ENCODE measurements around the gene NTN5.

Gene NTN5

DNA sequence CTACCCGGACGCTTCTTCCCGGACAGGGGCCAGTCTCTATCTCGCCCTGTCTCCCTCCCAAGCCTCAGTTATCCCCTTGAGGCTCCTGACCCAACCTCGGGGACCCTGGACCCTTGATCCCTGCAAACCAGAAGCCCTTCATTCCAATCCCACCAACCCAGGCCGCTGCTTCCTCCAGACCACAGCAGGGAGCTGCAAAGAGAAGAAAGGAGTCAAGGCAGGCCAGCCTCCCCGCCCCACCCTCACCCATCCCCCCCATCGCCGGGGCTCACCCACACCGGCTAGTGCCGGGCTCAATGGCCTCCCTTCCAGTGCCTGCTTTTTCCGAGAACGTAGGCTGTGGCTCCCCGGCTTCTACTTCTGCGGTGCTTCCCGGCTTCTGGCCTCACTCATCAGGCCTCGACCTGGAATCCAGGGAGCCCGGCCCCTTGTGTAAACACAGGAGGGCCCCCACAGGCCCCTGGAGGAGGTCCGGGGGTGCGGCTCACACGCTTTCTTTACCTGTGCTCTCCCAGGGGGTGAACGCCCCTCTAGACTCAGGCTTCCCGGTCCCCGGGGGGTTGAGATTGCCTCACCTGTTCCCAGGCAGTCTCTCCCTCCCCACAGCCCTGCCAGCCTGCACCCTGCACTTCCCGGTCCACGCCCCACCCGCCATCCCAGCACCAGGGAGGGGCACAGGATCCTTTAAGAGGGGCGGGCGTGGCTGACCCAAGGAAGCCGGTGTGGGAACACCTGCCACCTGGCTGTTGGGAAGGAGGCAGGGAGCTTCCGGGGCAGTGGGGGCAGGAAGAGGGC, 58.2 kb downstream of the NTN5 start, which contains the start of gene FAM83E:
FAM83E (minus strand) TSS at position 641 of the 795 bp plus-strand sequence. CDS start 1,704 bp downstream, outside the sequence.
- no peak for DNase-seq (ENCODE audit: low spot score)

- DNase-seq (ENCODE audit: low spot score), result no peak
These were observed 58.9 kb downstream of the NTN5 start for GRCh38 chr19:48613852-48614435.

DNA sequence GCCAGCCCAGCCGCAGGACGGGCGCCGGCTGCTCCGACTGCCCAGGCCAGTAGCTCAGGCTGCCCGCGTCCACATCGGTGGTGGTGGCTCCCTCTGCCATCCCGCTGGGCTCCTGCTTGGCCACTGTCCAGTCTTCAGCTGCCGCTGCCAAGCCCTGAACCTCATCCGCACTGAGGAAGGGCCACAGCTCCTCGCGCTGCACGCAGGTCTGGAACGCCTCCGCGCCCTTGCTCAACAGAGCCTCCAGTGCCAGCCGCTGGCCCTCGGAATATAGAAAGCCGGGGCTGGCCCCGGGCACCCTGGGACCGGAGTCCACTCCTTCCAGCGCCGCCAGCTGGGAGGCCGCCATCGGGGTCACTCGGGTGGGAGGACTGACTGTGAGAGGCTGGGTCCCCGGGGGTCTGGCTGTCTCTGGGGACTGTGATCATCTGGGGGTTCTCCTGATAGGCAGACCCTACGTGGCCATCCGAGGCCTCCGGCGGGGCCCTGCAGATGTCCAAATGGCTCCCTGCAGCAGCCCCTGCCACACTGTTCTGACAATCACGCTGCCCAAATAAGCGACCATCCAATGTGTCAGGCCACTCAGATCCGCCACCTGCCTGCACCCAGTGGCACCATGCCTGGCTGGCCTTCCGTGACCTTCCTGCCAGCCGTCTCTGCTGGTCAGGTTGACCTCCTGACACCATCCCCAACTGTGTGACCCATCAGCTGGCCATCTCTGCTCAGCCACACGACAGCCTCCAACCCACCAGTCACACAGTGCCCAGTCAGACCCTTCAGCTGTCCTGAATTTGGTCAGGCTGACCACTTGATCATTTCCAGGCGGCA, 59.6 kb downstream of the NTN5 start:
- no peak for DNase-seq (ENCODE audit: low spot score)

DNA sequence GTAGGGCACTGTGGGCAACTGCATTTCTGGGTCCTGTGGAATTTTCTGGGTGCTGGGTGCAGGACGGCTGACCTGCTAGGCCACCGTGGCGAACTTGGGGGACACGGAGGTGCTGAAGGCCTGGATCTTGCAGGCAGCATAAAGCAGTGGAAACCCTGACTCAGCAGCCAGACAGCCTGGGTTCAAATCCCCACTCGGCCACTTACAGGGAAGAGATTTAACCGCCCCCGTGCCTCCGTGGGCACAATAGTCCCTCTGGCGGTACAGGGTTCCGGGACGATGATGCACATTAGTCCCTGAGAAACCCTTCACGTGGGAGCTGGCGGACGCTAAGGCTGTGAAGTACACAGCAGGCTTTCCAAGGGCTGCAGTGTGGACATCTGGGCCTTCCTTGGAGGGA, 60.9 kb downstream of the NTN5 start:
- DNase-seq (ENCODE audit: low spot score), result no peak

All from kidney tubule cell (primary cell).